ENCODE measurements around the gene PDE4D.
A peak's percentile ranks its signal among the peaks of the same experiment; 100 is the strongest.

The PDE4D gene

DNA sequence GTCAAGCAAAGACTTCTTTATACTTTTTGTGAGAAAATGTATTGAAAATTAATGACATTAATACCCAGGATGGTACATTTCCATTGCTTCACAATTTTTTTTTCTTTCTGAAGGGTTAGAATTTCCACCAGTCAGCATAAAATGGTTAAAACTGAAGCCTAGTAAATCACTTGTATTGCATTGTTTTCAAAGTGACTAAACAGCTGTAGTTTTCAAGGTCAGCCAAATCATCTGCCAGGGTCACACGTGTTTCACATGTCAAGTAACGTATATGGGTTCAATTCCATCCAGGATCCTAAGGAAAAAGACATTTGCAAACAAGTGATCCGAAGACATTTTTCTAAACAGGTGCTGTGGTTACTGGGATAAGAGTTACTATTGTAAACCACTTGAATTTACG lies 736.5 kb downstream of the PDE4D start:
- DNase-seq: no peak

DNA sequence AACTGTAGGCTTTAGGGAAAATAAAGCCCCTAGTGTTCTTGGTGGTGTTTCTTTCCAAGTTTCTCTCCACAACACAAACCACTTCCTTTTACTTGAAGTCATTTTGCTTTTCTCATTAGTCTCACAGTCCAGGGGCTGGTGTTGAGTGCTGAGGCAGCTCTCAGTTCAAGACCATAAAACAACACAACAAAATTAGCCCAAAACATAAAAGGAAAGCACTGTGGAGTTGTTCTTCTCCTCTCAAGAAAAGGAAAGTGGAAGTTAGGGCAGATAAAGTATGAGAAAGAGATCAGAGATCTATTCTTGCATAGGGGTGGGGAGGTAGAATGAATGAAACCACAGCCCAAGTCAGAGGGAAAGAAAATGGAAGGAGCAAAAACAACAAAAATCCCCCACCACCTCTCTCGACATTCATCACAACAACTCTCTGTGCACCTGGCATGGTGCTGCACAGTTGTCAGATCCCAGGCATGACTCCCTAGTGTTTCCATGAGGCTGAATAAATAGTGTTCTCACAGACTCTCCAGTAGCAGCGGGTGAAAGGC lies 740.8 kb downstream of the PDE4D start:
- no peak for DNase-seq

DNA sequence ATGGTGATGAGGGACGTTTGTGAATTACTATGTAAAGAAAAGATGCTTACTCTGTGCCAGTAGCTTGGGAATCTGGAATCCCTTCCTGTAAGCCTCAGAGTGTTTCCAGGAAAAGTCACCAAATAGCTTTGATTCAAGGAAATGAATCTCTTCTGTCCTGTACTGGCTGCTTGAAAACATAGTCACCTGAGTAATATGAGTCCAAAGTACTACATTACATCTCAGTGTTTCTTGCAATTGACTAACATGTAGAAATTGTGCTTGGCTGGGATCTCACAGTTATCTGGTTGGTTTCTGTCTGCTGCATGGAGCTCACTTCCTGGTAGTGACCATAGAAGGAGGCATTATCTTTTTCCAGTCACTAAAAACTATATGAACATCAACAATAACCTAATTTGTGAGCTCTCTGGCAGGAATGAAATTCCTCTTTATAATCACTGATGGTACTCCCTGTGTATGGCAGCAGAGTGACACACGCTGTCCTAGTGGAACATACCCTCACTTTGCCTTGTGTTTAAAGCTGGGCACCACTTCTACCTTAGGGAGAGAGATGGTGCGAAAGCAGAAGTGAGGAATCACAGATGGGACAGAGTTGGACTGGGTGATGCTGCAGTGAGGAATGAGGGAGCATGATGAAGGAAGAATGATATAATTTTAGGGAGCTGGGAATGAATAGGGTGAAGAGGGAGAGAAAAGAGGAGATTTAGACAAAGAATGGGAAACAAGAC lies 742.2 kb downstream of the PDE4D start:
- no peak for DNase-seq

DNA sequence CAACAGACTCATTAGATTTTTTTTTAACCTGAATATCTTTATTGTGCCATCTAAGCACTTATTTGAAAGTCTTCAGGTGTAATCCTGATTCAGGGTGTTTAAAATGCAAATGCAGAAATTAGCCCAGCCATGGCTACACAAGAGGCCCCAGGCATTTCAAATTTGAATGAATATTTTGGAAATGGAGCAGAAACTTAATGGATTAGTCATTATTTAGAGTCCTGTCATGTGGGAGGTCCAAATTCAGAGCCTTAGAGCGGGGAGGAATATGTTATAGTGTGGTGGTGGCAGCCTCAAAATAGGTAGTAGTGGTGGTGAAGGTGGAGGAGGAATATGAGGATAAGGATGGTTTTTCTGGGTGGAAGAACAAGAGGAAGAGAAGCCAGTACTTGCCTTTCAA lies 743.7 kb downstream of the PDE4D start:
- no peak for DNase-seq

DNA sequence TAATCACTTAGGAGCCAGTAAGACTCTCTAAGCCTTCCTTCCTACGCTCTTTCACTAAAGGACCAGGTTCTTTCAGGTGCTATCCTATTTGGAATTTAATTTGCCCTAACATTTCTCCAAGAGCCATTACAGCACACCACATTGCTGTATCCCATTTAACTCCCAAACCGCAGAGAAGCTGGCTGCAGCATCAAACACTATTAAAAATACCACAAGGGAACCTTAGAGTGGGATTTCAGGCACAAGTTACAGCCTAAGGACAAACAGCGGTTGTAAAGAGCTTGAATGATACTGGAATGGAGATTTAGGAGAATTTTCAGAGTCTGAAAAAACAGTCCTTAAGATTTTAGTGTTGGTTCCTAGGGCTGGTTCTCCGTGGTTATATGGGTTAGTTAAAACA lies 744.3 kb downstream of the PDE4D start:
- DNase-seq: no peak

DNA sequence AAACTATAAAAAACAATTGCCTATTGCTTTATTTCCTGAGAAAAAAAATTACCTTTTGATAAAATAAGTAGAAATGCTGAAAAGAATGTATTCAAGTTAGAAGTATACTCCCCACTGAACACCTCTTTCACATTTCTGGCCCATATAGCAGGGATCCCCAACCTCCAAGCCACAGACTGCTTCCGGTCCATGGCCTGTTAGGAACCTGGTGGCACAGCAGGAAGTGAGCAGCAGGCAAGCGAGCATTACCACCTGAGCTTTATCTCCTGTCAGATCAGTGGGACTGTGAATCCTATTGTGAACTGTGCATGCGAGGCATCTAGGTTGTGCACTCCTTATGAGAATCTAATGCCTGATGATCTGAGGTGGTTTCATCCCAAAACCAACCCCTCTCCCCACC lies 746.8 kb downstream of the PDE4D start:
- no peak for DNase-seq

DNA sequence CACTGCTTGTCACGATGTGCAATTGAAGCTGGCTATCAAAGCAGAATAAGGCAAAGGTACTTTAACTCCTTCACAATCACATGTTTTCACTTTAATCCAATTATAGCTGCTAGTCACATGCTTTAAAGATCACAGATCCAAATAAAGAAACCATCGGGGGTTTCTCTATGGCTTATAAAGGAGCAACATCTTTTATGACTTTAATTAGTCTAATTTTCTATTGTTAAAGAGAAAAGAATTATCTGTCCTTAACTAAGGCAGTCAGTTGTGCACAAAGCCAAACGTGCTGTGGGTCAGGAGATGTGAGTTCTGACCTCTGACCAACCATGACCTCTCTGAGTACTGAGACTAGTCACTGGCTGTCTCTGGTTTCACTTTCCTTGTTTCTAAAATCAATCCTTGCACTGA lies 749.6 kb downstream of the PDE4D start:
- no peak for DNase-seq

DNA sequence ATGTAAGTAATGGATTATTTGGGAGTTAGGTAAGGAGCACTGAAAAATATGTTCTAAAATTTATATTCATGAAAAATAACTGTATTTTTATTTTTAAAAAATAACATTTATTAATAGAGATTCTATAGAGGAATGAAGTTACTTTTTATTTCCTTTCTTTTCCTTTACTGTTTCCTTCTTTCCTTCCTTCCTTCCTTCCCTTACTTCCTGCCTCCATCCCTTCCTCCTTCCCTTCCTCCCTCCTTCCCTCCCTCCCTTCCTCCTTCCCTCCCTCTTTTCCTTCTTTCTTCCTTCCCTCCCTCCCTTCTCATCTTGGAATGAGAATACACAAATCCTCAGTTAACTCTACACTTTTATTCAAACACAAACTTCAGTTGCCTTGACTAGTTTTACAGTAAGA lies 750.6 kb downstream of the PDE4D start:
- no peak for DNase-seq

DNA sequence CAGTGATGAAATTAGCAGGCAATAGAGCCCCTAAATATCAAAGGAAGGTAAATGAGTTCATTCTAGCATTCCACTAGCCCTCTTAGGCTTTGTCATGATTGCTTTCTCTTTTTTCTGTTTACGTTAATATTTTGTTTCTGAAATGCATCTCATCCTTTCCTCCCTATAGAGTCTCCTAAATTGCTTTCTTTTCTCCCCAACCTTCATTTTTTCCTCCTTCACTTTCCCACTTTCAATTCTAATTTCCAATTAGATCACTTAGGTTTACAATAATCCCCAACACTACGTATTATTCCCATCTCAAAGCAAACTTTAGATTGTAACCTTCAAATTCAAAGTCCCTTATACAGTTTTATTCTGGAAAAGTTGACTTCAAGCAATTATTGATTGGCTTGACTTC lies 751.4 kb downstream of the PDE4D start:
- DNase-seq: no peak

DNA sequence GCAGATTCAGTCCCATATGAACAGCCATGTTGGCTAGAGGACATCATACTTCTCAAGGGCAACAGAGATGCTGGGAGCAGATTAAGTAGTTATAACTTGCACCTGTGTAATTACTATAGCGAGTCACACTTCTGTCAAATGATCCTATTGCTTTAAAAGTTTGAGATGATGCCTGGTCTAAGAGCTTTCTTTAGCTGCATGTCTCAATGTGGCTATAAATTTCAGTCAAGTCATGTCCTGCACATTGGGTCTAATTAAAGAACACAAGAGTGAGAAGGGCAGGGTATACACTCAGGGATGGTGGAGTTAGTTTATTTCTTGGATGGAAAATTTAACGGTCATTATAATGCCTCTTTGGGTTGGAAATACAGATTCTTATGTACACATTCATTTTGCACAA lies 753.4 kb downstream of the PDE4D start:
- no peak for DNase-seq

DNA sequence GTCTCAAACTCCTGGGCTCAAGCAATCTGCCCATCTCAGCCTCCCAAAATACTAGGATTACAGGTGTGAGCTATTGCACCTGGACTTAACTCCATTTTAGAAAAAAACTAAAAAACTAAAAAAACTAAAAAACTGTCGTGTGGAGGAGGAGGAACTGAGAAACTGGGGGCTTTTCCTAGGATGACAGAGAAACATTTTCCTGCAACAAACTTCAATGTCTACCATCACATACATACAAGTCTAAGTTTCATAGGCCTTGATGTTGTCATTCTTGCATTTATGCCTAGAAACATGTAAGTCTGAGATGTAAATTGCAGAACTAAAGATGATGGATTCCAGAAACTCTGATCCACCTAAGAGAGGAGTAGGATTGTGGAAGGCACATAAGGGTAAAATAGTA lies 753.8 kb downstream of the PDE4D start:
- no peak for DNase-seq

DNA sequence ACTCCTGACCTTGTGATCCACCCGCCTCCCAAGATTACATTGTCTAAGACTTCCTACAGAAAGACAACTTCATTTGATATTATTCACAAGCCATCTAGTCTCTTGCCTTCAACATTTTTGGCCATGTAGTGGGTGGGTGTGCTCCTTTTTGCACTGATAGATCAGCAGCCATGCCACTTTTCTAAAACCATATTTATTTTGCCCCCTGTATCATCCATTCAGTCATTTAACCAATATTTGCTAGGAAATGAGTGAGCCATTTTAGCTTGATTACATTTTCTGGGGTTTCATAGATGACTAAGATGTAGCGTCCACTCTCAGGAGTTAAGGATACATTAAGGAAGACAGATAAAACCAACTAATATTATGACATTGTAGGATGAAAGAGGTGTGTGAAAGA lies 755.0 kb downstream of the PDE4D start:
- no peak for DNase-seq

DNA sequence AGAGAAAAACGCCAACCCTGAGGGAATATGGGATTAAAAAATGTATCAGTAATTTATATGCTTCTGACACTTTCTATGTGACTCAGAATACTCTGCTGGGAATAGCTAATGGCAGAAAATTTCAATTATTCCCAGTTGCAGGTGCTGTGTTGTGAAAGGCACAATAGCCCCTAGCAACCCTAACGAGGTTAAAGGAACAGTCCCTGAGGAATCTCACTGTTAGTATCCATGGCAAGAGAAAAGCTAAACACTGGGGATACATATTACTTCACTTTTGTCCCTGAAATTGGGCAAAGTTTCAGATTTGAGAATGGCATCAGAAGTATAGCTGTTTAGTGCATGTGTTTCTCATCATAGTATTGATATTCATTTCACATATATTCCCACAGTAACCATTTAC lies 755.7 kb downstream of the PDE4D start:
- no peak for DNase-seq

DNA sequence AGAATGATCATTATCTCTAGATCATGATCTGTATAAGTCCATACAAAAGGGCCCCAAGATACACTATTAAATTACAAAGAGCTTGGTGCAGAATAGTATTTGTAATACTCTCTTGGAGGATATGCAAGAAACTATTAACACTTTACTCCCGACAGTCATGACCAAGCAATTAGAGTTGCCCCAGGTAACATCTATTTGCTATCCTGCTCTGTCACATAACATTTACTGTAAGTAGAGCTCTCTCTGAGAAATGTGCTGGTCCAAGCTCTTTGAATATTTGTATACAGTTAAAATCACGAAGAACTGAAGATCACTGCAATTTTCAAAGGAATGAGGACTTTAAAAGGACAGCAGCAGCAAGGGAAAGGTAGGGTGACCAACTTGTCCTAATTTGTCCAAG lies 757.0 kb downstream of the PDE4D start:
- DNase-seq: no peak

DNA sequence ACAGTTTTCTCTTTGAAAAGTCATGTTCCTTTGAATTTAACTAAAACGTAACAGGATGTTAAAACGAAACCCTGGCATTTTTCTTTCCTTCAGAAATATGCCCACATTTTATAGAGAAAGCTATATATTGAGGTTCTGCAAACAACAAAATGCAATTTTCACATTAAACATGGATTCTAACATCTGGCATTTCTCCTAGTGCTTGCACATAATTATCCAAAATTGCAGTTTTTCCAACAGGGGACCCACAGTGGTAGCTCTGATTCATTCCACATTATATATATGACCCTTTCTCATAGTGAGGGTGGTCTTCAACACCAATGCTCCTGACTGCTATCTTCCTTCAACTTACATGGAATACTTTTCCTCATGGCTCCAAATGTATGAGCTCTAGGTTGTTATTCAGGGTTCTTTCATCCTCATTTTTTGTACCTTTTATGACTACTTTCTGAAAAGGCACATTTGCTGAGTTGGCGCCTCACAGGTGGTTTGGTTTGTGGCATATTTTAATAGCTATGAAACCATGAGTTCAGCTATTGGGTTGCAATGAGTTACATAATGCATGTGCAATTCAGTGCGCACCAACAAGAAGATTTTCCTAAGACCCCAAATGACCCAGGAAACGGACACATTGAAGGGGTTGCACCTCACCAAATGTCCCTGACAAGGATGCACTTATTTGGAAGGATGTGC lies 758.9 kb downstream of the PDE4D start:
- no peak for DNase-seq

DNA sequence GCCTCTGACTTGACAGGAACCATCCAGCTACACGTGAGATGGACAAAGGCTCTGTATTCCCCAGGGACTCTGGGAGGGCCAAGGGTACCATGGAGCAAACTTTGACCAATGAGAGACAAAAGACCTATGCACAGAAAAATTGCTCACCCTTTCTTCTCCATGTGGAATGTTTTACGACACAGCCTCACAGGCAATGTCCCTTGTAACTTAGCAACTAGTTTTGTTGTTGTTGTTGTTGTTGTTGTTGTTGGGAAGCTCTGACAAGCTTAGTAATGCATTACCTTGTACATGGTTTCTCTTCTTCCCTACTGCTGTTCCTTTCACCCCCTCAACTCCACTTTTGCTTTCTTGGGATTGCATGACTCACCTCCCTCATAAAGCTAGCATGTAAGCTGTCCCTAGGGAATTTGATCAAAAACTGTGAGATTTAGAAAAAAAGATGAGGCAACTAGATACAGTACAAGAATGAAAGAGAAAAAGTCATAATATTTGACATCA lies 759.7 kb downstream of the PDE4D start:
- peak; percentile 6 for DNase-seq

DNA sequence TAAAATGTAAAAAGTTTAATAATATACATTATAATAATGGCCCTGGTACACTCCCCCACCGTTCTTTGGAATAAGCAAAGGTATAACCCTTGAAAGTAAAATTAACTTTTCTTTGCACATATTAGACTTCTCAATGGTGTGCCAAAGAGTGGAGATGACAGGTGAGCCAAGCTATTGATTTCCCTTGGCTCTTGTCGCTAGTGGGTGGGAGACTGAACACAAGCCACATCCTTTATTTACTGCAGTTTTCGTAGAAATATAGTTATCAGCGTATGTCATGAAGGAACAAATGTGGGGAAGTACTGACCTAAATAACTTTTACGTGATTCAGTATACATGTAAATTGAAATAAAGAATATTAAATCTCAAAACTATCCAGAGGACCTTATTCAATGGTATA lies 761.4 kb downstream of the PDE4D start:
- DNase-seq: no peak

DNA sequence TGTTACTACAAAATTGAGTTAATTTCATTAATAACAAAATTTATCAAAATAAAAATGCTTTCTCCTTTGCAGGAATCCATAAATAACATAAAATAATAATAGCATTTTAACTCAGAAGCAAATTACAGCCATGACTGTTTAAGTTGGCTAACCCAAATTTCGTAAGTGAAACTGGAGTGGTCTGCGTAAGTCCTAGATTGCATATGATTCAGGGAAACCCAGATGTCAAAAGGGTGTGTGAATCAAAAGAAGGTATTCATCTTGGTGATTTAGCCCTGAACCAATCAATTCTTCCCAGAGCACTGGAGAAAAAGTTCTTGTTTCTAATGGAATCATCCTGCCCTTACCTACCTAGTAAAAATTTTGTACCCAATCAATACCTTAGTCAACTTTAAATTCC lies 763.1 kb downstream of the PDE4D start:
- no peak for DNase-seq

DNA sequence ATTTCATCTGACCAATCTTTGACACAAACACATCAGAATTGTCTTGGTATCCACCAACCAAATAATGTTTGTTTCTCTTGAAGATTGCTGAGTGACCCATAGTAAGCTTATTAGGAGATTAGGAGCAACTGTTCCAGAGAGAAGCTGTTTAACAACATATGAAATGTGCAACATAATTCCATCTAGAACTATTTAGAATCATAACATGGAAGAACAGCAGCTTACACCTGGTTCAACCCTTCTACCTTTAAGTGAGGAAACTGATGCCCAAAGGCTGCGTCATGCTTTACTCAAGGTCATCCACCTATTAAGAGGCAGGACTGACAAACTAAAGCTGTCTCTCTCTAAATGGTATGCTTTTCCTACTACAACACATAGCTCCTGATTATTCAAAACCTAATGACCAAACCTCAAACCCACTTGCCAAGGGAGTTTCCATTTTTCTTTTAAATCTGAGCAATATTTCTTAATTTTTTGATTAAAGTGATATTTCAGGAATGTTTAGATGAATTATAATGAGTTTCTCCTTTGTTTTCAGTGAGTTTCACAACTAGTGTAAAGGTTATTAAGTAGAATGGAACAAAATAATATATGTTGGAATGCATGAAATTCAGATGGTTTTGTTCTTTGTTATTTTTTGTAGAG lies 764.8 kb downstream of the PDE4D start:
- no peak for DNase-seq

DNA sequence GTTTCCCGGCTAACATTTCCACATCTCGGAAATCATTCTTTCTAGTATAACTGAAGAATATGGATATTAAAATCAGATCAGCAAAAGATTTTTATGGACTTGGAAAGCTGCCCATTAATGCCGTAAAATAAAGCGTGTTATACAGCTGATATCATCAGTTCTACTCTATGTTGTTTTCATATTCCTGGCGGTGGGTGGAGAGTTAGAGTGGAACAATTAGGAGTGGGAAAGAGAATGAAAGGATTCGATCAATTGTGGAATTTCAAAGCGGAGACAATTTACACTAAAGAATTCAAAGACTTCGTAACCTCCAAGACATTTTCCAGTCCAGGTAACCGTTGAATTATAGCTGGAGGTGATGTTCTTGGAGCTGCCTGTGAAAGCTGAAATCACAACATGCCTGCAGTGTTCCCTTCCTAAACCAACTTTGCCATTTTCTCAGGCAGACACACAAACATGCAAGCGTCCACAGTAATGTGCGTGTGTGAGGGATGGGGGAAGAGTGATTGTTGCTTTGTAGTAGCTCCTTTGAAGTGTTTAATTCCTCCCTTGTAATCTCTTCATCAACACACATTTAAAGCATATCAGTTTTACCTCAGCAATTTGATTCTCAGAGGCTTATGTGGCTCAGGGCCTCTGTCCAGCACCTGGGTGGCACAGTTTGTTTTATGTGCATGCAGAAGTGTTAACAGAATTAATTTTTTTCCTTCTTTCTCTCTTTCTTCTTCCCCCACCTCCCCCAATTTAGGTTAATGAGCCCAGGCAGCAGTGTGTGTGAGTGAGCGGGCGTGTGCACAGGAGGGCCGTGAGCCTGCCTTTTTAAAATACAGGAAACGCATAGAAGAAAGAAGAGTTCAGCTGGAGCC lies 766.6 kb downstream of the PDE4D start:
- DNase-seq: no peak

DNA sequence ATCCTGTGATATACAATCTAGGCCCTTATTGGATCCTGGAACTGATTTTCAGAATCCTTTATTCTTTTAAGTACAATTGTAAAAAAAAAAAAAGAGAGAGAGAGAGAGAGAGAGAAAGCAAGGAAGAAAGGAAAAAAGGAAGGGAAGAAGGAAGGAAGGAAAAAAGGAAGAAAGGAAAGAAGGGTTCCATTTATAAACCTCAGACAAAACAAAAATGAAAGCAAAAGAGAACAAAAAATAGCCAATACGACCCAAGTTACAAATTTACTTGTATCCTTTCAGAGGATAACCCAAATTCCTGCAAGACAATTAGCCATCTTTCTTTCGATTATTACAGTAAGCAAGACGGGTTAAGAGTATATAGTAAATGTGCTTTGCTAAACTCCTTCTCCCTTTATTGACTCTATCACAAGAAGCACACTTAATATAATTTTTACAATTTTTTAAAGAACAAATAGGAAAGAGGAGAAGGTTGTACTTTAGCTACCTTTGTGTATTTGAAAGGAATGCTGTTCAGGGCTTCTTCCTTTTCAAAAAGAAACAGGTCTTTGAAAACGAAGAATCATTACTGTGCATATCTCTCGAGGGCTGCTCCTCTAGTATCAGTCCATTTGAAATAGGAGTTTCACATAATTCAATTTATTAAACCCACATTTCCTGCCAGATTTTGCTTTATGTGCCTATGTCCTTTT lies 767.4 kb downstream of the PDE4D start:
- no peak for DNase-seq

All from NCI-H2171 treated with DMSO at 0.1 percent for 48 hours (cell line).